Rectal smooth muscle tissue (tissue), 1 donor: ENCODE data around the gene HCN2.
A peak's percentile ranks its signal among the peaks of the same experiment; 100 is the strongest.

Experiments used
- H3K27ac ChIP-seq: one replicate; pipeline ENCODE4 v1.7.0; 2013; ENCODE audit warnings: low read depth, low read length, inconsistent platforms
- H3K27me3 ChIP-seq: one replicate; pipeline ENCODE4 v1.7.0; 2013; ENCODE audit warnings: low read length; ENCODE audit not compliant: control insufficient read depth, insufficient read depth
- H3K36me3 ChIP-seq: one replicate; pipeline ENCODE4 v1.7.0; 2013; ENCODE audit warnings: low read length; ENCODE audit not compliant: control insufficient read depth, insufficient read depth
- H3K4me1 ChIP-seq: one replicate; pipeline ENCODE4 v1.7.0; 2013; ENCODE audit warnings: low read length; ENCODE audit not compliant: control insufficient read depth, insufficient read depth
- H3K4me3 ChIP-seq: one replicate; pipeline ENCODE4 v1.7.0; 2013; ENCODE audit warnings: low read length
- H3K9ac ChIP-seq: one replicate; pipeline ENCODE4 v1.7.0; 2013; ENCODE audit warnings: low read length

Gene HCN2

DNA sequence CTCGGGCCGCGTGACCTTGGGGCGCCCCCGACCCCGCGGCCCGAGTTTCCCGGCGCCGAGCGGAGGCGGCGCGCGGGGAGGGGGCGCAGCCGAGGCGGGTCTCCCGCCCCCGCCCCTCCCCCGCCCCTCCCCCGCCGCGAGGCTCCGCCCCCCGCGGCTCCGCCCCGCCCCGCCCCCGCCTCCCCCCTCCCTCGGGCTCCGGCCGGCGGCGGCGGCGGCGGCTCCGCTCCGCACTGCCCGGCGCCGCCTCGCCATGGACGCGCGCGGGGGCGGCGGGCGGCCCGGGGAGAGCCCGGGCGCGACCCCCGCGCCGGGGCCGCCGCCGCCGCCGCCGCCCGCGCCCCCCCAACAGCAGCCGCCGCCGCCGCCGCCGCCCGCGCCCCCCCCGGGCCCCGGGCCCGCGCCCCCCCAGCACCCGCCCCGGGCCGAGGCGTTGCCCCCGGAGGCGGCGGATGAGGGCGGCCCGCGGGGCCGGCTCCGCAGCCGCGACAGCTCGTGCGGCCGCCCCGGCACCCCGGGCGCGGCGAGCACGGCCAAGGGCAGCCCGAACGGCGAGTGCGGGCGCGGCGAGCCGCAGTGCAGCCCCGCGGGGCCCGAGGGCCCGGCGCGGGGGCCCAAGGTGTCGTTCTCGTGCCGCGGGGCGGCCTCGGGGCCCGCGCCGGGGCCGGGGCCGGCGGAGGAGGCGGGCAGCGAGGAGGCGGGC is at the start of gene HCN2:
Gene HCN2 (plus strand): TSS at position 189 of the 703 bp plus-strand sequence. CDS start 65 bp downstream, at position 254.
- peaks cover 24% of the 10 kb centered on the region for H3K27me3 ChIP-seq
- H3K4me3 ChIP-seq: no peak within 1 kb of the TSS
- H3K9ac ChIP-seq: no peak within 1 kb of the TSS
- H3K4me1 ChIP-seq: no peaks in the 10 kb centered on the region
- no peaks in the 10 kb centered on the region for H3K36me3 ChIP-seq
- H3K27ac ChIP-seq: no peak within 1 kb of the TSS

DNA sequence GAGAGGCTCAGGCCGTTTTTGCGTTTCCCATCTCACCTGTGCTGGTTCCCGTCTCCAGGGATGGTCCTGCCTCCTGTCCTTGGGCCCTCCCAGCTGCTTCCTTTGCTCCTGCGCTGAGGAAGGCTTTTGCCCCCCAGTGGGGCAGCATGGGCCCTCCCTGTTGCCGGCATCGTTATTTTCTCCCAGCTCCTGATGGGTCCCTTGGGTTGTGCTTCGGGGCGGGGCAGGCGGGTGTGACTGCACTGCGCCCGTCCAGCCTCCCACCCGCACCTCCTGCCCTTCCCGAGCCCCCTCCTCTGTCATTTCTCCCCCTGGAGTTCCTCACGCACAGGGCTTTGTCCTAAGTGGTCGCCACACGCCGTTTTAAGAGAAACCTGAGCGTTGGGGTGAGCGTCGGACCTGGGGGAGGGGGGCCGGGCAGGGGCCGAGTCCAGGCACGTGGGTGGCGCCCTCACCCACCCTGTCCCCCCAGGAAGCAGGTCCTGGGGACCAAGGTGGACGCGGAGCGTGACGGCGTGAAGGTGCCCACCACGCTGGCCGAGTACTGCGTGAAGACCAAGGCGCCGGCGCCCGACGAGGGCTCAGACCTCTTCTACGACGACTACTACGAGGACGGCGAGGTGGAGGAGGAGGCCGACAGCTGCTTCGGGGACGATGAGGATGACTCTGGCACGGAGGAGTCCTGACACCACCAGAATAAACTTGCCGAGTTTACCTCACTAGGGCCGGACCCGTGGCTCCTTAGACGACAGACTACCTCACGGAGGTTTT is 48.6 kb upstream of the HCN2 start:
- Histone ChIP-seq H3K4me3 (no peak overlapping the region), H3K36me3 (peaks cover 31% of the 10 kb centered on the region), H3K27ac (no peak overlapping the region), H3K4me1 (peaks cover 2% of the 10 kb centered on the region), H3K9ac (no peak overlapping the region), H3K27me3 (no peaks in the 10 kb centered on the region)

DNA sequence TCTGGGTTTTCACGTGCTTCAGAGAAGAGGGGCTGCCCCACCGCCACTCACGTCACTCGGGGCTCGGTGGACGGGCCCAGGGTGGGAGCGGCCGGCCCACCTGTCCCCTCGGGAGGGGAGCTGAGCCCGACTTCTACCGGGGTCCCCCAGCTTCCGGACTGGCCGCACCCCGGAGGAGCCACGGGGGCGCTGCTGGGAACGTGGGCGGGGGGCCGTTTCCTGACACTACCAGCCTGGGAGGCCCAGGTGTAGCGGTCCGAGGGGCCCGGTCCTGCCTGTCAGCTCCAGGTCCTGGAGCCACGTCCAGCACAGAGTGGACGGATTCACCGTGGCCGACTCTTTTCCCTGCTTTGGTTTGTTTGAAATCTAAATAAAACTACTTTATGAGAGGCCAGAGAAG is 48.0 kb upstream of the HCN2 start:
- H3K36me3 ChIP-seq: peaks cover 25% of the 10 kb centered on the region
- H3K4me3 ChIP-seq: no peak overlapping the region

DNA sequence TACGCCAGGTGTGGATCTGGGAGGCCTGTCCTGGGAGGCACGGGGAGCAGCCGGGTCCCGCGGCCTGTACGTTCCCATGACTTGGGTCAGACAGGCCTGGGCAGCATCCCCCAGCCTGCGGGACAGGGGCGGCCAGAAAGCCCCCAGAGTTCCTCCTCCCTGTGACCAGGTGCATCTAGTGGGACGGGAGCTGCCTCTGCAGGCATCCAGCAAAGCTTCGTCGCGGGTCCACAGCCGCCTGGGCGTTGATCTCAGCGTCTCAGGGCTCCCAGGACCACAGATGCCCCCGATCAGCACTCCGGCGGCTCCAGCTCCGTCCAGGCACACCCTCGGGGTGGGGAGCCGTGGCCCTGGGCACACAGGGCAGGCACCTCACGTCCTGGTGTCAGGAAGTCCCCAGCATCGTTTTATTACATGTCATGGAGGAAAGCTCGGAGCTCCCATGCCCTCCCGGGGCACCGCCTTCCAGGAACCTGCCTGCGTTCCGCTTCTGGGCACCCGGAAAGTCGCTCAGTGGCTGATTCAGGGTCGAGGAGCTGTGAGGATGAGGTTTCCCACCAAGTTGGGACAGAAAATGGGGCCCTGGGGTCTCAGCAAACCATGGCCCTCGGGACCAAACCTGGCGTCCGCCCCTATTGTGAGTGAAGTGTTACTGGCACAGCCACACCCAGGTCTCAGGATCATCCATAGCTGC is 47.4 kb upstream of the HCN2 start:
- Histone ChIP-seq H3K27ac (no peak overlapping the region), H3K36me3 (peaks cover 21% of the 10 kb centered on the region), H3K9ac (no peak overlapping the region), H3K4me1 (peaks cover 2% of the 10 kb centered on the region), H3K4me3 (no peak overlapping the region), H3K27me3 (no peaks in the 10 kb centered on the region)

More for the DNA sequence above, 48.0 kb upstream of the HCN2 start:
- Histone ChIP-seq H3K4me1 (peaks cover 2% of the 10 kb centered on the region), H3K27me3 (no peaks in the 10 kb centered on the region), H3K27ac (no peak overlapping the region), H3K9ac (no peak overlapping the region)

DNA sequence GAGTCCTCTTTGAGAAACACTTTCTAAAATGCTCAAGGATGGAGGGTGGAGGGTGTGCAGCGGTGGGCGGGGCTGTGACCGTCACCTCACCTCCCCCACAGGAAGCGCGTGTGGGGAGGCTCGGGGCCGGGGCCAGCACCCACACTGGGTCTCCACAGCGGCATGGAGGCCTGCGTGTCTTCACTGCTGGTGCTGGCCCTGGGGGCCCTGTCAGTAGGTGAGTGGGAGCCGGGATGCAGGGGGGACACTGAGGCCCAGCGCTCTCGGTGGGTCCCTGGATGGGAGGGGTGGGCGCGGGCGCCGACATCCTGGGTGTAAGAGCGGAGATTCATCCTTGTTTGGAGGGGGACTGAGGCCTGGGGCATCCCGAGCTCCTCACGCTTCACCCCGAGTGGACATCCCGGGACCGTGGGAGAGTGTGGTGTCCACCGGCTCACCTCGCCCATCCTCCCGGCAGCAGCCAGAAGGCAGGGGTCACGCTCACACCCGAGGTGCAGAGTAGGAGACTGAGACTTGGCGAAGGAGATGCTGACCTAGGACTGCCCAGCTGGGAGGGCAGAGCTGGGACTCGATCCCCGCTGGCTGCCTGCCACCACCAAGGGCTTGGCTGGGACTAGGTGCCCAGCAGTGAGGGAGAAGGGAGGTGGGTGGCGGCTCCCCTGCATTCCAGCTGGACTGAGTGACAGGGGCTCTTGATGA is 45.6 kb upstream of the HCN2 start, which contains the start of gene GZMM:
Gene GZMM (plus strand): TSS at position 144 of the 699 bp plus-strand sequence. CDS start 19 bp downstream, at position 163.
- H3K4me1 ChIP-seq: peaks cover 2% of the 10 kb centered on the region
- no peak within 1 kb of the TSS for H3K9ac ChIP-seq
- H3K27ac ChIP-seq: no peak within 1 kb of the TSS
- peaks cover 10% of the 10 kb centered on the region for H3K36me3 ChIP-seq
- H3K4me3 ChIP-seq: peak within 1 kb of the TSS; percentile 15
- no peaks in the 10 kb centered on the region for H3K27me3 ChIP-seq

DNA sequence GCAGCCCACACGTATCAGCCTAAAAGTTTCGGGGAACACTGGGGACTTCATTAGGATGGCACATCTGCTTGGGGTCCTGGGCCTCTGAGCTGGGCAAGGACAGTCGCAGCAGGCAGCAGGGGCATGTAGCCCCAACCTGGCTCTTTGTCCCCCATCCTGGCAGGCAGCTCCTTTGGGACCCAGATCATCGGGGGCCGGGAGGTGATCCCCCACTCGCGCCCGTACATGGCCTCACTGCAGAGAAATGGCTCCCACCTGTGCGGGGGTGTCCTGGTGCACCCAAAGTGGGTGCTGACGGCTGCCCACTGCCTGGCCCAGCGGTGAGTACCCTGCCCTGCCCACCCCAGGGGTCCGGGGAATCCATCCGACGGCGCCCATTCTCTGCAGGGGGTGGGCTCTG is 42.6 kb upstream of the HCN2 start:
- no peak overlapping the region for H3K9ac ChIP-seq
- no peak overlapping the region for H3K27ac ChIP-seq
- H3K27me3 ChIP-seq: no peaks in the 10 kb centered on the region
- peaks cover 2% of the 10 kb centered on the region for H3K4me1 ChIP-seq
- H3K36me3 ChIP-seq: peaks cover 2% of the 10 kb centered on the region
- no peak overlapping the region for H3K4me3 ChIP-seq

DNA sequence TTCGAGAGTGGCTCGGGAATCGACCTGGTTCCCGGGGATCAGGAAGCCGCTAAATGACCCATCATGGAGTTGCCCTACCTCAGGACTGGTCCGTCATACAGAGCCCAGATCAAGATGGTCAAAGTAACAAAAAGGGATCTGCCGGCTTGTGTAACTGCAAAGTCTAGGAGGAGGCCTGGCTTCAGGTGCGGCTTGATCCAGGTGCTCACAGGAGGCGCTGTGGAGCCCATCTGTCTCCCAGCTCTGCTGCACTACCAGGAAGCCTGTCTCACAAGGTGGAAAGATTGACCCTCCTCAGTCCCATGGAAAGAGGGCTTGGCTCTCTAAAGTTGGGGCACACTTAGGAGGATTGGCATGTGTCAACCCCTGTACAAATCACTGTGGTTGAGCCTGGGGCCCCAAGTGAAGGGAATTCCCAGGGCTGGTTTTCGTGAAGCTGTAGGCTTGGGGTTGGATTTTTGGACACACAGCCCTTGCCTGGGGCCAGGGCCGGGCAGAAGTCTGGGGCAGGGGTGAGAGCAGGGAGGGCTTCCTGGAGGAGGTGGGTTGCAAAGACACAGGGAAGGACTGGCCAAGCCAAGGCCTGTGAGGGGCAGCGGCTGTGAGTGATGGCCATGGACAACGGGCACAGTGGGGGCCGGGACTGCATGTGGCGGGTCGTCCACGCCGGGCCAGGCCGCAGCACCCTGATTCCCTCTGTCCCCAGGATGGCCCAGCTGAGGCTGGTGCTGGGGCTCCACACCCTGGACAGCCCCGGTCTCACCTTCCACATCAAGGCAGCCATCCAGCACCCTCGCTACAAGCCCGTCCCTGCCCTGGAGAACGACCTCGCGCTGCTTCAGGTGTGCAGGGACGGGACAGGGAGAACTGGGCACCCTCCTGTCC is 41.6 kb upstream of the HCN2 start:
- Histone ChIP-seq H3K27me3 (no peaks in the 10 kb centered on the region), H3K9ac (no peak overlapping the region), H3K27ac (no peak overlapping the region), H3K4me1 (peaks cover 2% of the 10 kb centered on the region), H3K4me3 (no peak overlapping the region), H3K36me3 (no peaks in the 10 kb centered on the region)

DNA sequence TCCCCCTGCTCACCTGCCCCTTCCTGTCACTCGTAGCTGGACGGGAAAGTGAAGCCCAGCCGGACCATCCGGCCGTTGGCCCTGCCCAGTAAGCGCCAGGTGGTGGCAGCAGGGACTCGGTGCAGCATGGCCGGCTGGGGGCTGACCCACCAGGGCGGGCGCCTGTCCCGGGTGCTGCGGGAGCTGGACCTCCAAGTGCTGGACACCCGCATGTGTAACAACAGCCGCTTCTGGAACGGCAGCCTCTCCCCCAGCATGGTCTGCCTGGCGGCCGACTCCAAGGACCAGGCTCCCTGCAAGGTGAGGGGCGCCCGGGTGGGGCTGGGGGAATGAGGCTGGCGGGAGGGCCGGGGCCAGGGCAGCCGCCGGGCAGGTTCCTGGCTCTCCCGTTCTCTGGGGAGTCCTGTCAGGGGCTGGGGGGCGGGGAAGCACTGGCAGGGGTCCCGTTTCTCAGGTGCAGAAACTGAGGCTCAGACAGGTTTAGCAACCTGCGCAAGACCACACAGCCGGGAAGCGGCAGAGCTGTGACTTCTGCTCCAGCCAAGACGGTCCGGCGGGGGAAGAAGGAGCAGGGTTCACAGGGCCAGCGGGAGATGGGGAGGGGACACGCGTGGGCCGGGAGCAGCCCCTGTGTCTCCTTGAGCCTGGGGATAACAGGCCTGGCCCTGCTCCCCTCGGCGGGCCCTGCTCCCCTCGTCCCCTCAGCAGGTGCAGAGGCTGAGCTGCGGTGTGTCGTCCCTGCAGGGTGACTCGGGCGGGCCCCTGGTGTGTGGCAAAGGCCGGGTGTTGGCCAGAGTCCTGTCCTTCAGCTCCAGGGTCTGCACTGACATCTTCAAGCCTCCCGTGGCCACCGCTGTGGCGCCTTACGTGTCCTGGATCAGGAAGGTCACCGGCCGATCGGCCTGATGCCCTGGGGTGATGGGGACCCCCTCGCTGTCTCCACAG is 40.5 kb upstream of the HCN2 start:
- H3K4me3 ChIP-seq: no peak overlapping the region
- no peak overlapping the region for H3K27ac ChIP-seq
- no peak overlapping the region for H3K9ac ChIP-seq
- H3K27me3 ChIP-seq: no peaks in the 10 kb centered on the region
- H3K4me1 ChIP-seq: peaks cover under 1% of the 10 kb centered on the region
- H3K36me3 ChIP-seq: no peaks in the 10 kb centered on the region

DNA sequence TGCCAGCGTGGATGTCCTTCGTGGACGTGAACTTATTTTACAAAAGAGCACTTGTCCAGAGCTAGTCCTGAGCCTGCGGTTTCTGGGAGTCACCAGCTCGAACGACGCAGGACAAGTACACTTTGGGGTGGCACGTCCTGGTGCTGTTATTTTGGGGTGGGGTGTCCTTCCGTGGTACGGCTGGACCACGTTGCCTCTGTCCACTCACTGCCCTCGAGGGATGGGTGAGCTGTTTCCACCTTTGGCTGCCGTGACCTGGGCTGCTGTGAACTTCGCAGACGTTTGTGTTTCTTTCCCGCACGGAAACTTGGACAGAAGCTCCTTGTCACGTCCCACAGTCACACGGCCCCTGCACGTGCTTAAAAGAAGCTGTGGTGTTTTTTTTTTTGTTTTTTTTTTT is 34.9 kb upstream of the HCN2 start:
- Histone ChIP-seq H3K9ac (no peak overlapping the region), H3K27ac (no peak overlapping the region), H3K36me3 (no peaks in the 10 kb centered on the region), H3K4me1 (peaks cover 7% of the 10 kb centered on the region), H3K4me3 (no peak overlapping the region), H3K27me3 (no peaks in the 10 kb centered on the region)

DNA sequence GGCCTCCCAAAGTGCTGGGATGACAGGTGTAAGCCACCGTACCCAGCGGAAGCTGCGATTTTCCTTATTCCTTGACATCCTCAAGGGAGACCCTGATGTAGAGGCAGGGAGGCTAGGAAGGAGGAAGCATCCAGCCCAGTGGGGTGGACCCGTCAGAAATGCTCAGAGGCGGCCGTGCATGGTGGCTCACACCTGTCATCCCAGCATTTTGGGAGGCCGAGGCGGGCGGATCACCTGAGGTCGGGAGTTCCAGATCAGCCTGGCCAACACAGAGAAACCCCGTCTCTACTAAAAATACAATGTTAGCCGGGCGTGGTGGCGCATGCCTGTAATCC is 34.2 kb upstream of the HCN2 start:
- Histone ChIP-seq H3K4me3 (no peak overlapping the region), H3K27ac (no peak overlapping the region), H3K36me3 (no peaks in the 10 kb centered on the region), H3K27me3 (no peaks in the 10 kb centered on the region), H3K4me1 (peaks cover 7% of the 10 kb centered on the region), H3K9ac (no peak overlapping the region)
